NCI-H82 (cell line): ENCODE measurements around the gene KRTAP9-9.
"Not testable (repeated sequence)": the region's sequence is repeated elsewhere in the genome, so short reads cannot be mapped to it uniquely, and the experiment has no call there.

Source experiments
- DNase-seq: peaks from one replicate; lab custom pipeline; 2025; lab: John Stamatoyannopoulos, UW

Gene KRTAP9-9

GRCh38 chr17:41255381-41256290 is at the start of gene KRTAP9-9:
Gene KRTAP9-9 (plus strand): TSS chr17:41255384.
- DNase-seq = not testable (repeated sequence)

DNA sequence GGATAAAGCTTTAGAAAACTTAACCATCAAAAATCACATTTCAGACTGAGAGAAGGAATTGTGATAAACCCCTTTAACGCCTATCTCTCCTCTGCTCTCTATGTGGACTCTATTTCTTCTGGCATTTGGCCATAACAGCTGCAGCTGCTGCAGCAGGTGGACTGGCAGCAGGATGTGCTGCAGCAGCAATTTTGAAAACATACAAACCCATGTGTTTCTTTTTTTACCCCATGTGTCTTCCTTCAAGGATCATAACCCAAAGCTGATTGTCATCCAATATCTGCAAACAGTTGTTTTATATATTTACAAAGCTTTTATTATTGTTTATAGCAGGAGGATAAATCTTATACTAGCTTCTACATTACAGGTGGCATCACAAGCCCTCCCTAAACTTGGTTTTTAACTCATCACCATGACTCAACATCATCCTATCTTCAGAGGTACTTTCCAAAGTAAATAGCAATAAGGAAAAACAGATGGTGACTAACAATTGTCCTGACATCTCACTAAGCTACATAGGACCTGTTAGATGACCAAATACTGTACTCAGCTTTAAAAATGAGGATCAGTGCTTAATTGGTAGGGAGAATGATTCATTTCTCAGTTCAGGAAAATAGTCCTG is 43.2 kb upstream of the KRTAP9-9 start:
- no peak for DNase-seq

DNA sequence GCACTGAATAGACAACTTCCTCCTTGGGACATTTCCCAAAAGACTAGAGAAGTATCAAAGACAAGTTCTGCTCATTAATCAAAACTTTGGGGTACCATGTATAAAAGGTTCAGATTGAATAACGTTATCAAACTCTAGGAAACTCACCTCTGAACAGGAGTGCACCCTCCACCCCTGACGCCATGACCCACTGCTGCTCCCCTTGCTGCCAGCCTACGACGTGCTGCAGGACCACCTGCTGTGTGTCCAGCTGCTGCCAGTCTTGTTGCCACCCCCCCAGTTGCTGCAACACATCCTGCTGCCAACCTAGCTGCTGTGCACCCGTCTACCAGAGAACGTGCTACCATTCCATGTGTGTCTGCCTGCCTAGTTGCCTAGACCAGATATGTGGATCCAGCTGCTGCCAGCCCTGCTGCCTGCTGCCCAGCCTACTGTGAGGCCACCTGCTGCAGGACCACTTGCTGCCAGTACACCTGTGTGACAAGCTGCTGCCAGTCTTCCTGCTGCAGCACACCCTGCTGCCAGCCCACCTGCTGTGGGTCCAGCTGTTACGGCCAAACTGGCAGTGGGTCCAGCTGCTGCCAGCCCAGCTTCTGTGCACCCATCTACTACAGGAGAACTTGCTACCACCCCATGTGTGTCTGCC is 42.5 kb upstream of the KRTAP9-9 start:
- no peak for DNase-seq

GRCh38 chr17:41215681-41216080 is 39.5 kb upstream of the KRTAP9-9 start:
- DNase-seq = no peak

DNA sequence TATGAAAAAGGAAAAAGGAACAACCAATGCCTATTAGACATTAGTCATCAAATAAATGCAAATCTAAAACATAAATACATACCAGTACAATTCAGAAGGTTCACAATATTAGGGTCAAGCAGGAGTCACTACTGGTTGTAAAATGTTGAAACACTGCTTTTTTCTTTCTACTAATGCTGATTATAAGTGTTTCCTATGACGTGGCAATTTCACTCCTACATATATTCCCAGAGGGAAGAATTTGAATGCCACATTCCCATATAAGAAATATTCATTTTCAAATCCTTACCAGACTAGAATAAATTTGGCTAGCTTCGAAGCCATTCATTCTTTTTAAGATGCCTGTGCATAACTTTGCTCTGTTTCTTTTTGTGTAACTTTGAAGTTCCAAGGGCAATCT is 31.4 kb upstream of the KRTAP9-9 start:
- no peak for DNase-seq

GRCh38 chr17:41226051-41226450 is 29.1 kb upstream of the KRTAP9-9 start:
- DNase-seq = no peak

DNA sequence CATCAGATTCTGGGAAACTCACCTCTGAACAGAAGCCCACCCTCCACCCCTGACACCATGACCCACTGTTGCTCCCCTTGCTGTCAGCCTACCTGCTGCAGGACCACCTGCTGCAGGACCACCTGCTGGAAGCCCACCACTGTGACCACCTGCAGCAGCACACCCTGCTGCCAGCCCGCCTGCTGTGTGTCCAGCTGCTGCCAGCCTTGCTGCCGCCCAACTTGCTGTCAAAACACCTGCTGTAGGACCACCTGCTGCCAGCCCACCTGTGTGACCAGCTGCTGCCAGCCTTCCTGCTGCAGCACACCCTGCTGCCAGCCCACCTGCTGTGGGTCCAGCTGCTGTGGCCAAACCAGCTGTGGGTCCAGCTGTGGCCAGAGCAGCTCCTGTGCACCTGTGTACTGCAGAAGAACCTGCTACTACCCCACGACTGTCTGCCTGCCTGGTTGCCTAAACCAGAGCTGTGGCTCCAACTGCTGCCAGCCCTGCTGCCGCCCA is 28.5 kb upstream of the KRTAP9-9 start, which contains the start of gene KRTAP9-2:
TSS of gene KRTAP9-2 (plus strand) at position 51 of the 498 bp plus-strand sequence. CDS start at position 58, 7 bp downstream.
- DNase-seq = not testable (repeated sequence)

DNA sequence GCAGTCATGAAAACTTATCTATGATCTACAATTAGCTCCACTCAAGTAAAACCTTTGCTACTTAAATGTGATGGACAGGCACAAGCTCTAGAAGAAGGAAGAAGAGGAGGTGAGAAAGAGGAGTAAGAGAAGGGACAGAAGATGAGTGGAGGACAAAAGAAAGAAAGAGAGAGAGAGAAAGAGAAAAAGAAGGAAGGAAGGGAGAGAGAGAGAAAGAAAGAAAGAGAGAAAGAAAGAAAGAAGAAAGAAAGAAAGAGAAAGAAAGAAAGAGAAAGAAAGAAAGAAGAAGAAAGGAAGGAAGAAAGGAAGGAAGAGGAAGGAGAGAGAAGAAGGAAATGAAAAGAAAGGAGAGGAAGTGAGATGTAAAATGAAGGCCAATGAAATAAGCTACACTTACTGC is 25.1 kb upstream of the KRTAP9-9 start:
- no peak for DNase-seq

- no peak for DNase-seq
Observed at GRCh38 chr17:41231731-41232130, 23.5 kb upstream of the KRTAP9-9 start.

GRCh38 chr17:41232399-41233105 is 22.6 kb upstream of the KRTAP9-9 start, which contains the start of gene KRTAP9-3:
Gene KRTAP9-3 (plus strand): TSS chr17:41232449. CDS start chr17:41232502, 53 bp downstream.
- DNase-seq = not testable (repeated sequence)

GRCh38 chr17:41237116-41237515 is 18.1 kb upstream of the KRTAP9-9 start:
- not testable (repeated sequence) for DNase-seq

DNA sequence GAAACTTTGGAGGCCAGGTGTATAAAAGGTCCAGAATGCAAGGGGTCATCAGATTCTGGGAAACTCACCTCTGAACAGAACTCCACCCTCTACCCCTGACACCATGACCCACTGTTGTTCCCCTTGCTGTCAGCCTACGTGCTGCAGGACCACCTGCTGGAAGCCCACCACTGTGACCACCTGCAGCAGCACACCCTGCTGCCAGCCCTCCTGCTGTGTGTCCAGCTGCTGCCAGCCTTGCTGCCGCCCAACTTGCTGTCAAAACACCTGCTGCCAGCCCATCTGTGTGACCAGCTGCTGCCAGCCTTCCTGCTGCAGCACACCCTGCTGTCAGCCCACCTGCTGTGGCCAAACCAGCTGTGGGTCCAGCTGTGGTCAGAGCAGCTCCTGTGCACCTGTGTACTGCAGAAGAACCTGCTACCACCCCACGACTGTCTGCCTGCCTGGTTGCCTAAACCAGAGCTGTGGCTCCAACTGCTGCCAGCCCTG is 17.2 kb upstream of the KRTAP9-9 start, which contains the start of gene KRTAP9-8:
TSS of gene KRTAP9-8 (plus strand) at position 51 of the 489 bp plus-strand sequence. CDS start at position 104, 53 bp downstream.
- not testable (repeated sequence) for DNase-seq

DNA sequence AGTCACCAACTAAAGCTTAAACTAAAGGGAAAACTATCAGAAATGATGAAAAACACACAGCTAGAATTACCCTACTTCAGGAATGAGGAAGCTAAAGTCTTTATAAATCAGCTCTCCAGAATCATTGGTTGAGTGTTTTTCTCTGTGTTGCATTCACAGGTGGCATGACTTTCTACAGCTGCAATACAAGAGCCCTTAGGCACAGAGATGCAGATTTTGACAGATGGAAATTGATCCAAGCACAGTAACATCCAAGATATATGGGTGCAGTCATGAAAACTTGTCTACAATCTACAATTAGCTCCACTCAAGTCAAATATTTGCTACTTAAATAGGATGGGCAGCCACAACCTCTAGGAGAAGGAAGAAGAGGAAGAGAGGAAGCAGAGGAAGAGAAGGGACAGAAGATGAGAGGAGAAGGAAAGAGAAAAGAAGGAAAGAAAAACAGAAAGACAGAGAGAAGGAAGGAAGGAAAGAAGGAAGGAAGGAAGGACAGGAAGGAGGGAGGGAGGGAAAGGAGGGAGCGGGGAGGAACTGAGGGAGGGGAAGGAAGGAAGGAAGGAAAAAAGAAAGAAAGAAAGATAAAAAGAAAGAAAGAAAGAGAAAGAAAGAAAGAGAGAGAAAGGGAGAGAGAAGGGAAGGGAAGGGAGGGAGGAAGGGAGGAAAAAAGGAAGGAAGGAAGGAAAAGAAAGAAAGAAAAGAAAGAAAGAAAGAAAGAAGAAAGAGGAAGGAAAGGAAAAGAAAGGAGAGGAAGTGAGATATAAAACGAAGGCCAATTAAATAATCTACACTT is 8.0 kb upstream of the KRTAP9-9 start:
- not testable (repeated sequence) for DNase-seq

GRCh38 chr17:41249637-41250240 is 5.4 kb upstream of the KRTAP9-9 start, which contains the start of gene KRTAP9-4:
Gene KRTAP9-4 (plus strand): TSS chr17:41249687. CDS start chr17:41249721, 34 bp downstream.
- DNase-seq = not testable (repeated sequence)

GRCh38 chr17:41251261-41251660 is 3.9 kb upstream of the KRTAP9-9 start:
- no peak for DNase-seq

DNA sequence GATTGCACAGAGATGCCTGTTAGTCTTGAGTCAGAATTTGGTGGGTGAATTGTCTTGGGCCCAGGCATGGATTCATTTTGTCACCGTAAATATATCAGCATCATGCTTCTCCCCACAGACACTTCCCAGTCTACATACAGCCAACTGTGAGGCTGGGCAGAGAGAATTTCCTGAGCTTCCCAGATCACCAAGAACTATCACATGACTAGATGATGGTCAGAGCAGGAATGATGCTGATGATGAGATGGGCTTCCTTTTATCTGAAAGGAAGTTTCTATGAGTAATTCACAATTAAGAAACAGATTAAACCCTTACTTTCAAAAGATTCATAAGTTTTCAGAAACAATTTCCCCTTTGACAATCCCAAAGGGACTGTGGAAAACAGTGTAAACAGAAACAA is 323 bp upstream of the KRTAP9-9 start:
- no peak for DNase-seq

DNA sequence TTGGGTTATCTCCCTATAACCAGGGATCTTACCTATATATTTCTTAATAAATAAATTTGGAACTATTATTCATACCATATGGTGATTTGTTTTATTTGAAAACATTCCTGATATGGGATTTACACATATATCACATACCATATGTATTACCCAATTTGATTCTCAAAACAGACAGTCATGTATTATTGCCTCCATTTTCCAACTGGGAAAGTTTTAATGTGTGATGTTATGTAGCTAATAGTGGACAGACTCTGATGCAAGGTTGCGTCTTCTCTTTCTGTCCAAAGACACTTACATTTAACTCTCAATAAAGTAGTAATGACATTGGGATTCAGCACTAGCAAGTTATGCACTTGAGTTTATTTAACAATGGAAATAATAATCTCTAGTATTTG is 1.1 kb downstream of the KRTAP9-9 start:
- DNase-seq = no peak

DNA sequence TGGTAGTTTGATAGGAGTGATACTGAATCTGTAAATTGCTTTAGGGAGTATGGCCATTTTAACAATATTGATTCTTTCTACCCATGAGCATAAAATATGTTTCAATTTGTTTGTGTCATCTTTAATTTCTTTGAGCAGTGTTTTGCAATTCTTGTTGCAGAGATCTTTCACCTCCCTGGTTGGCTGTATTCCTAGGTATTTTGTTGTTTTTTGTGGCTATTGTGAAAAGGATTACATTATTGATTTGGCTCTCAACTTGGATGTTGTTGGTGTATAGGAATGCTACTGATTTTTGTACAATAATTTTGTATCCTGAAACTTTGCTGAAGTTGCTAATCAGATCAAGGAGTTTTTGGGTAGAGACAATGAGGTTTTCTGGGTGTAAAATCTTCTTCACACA is 3.2 kb downstream of the KRTAP9-9 start:
- no peak for DNase-seq

DNA sequence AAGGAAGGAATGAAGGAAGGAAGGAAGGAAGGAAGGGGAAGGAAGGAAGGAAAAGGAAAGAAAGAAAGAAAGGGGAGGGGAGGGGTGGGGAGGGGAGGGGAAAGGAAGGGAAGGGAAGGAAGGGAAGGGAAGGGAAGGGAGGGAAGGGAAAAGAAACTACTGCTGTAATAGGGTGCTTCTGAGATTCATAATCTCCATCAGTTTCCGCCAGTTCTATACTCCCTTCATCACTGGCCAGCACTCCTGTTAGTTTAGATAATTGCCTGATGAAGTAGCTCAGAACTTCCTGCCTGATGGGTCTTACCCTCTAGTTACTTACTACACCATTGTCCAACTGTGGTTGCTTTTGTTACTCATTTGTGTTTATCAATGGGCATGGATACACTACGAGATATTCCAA is 8.0 kb downstream of the KRTAP9-9 start:
- DNase-seq = no peak

GRCh38 chr17:41264599-41264998 is 9.4 kb downstream of the KRTAP9-9 start:
- DNase-seq = no peak
